ENCODE measurements around the gene GCN1.

DNA sequence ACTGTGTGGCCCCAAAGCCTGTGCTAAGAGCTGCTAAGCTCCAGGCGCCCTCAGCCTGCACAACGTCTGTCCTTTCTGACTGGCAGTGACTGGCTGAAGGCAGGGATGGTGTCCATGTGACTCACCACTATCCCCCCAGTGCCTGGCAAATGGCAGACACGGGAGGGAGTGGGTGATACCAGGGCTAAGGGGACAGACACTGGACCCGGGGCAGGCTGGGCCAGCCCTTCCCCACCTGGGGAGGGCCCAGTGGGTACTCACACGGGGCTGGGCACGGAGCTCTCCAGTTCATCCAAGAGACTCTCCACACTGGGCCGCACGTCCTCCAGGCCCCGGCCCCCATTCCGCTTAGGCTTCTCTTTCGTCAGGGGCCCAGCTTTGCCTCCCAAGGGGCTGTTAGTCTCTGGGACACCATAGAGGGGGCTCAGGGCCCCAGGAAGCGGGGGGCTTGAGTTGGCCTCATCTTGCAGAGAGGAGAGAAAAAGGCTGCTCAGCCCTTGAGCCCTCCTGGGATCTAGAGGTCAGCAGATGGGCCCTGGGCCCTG lies 27.8 kb upstream of the GCN1 start:
- TF ChIP-seq, protein P1, sequence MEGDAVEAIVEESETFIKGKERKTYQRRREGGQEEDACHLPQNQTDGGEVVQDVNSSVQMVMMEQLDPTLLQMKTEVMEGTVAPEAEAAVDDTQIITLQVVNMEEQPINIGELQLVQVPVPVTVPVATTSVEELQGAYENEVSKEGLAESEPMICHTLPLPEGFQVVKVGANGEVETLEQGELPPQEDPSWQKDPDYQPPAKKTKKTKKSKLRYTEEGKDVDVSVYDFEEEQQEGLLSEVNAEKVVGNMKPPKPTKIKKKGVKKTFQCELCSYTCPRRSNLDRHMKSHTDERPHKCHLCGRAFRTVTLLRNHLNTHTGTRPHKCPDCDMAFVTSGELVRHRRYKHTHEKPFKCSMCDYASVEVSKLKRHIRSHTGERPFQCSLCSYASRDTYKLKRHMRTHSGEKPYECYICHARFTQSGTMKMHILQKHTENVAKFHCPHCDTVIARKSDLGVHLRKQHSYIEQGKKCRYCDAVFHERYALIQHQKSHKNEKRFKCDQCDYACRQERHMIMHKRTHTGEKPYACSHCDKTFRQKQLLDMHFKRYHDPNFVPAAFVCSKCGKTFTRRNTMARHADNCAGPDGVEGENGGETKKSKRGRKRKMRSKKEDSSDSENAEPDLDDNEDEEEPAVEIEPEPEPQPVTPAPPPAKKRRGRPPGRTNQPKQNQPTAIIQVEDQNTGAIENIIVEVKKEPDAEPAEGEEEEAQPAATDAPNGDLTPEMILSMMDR (conservative IDR thresholded peaks at IDR 0.05; ENCODE audit: low read length), result no peak
- no peak for TF ChIP-seq EZH2phosphoT487 (IDR thresholded peaks at IDR 0.05; ENCODE audit: borderline replicate concordance)

All from Loucy (cell line).